Right lobe of liver (tissue), 4 donors: ENCODE results near the gene GON7.

ENCODE experiments used
- CTCF ChIP-seq, 4 donors: fragments of 200-600 bp in 3 of 4; fragments of 450-650 bp in 1 of 4; IDR thresholded peaks; one replicate each; pipeline versions ENCODE4 v1.5.1 to v1.8.0; 2016 to 2022; ENCODE audit warnings: antibody characterized with exemption in 4 of 4, mild to moderate bottlenecking in 2 of 4
- POLR2A ChIP-seq: fragments of 450-650 bp; IDR thresholded peaks from one replicate; pipeline ENCODE4 v1.6.1; 2017; ENCODE audit warnings: antibody characterized with exemption, mild to moderate bottlenecking
- donor health status: DM: no; HTN: no; CAD: no.
- donor health status: DM: no; HTN: no; CAD: no.
- donor health status: DM: no; HTN: yes; CAD: no.

GRCh38 chr14:93214598-93214997, 7.7 kb upstream of the GON7 start:
- TF ChIP-seq POLR2A (no peak), CTCF (IDR thresholded peaks at IDR 0.05) (no peak)
